Muscle layer of duodenum (tissue), 2 donors: ENCODE data around the gene ADIRF.
A peak's percentile ranks its signal among the peaks of the same experiment; 100 is the strongest.
"Not testable (repeated sequence)": the region's sequence is repeated elsewhere in the genome, so short reads cannot be mapped to it uniquely, and the experiment has no call there.

Source experiments
- H3K27ac ChIP-seq: one replicate; pipeline ENCODE4 v1.7.0; 2013; ENCODE audit warnings: mild to moderate bottlenecking, low read length
- H3K27me3 ChIP-seq: one replicate; pipeline ENCODE4 v1.7.0; 2013; ENCODE audit warnings: low read depth, mild to moderate bottlenecking, control low read depth, low read length
- H3K36me3 ChIP-seq, 2 donors: one replicate each; pipeline ENCODE4 v1.7.0; 2013; ENCODE audit warnings: low read length in 2 of 2, control low read depth in 1 of 2, mild to moderate bottlenecking in 1 of 2; ENCODE audit not compliant: insufficient read depth in 2 of 2, control insufficient read depth in 1 of 2
- H3K4me1 ChIP-seq, 2 donors: one replicate each; pipeline ENCODE4 v1.7.0; 2013; ENCODE audit warnings: low read length in 2 of 2, mild to moderate bottlenecking in 2 of 2, control low read depth in 1 of 2, moderate library complexity in 1 of 2; ENCODE audit not compliant: insufficient read depth in 2 of 2, control insufficient read depth in 1 of 2
- H3K4me3 ChIP-seq, 2 donors: one replicate each; pipeline ENCODE4 v1.7.0; 2013; ENCODE audit warnings: low read length in 2 of 2, low read depth in 1 of 2, mild to moderate bottlenecking in 1 of 2
- H3K9me3 ChIP-seq, 2 donors: one replicate each; pipeline ENCODE4 v1.7.0; 2013; ENCODE audit warnings: low read length in 2 of 2, control low read depth in 1 of 2, mild to moderate bottlenecking in 1 of 2; ENCODE audit not compliant: control insufficient read depth in 1 of 2
- donor health status: healthy.

The ADIRF gene

GRCh38 chr10:86972613-86973380 lies 4.5 kb downstream of the ADIRF start:
- Histone ChIP-seq H3K36me3 (peaks cover 0 to 6% of the 10 kb centered on the region in 2 donors), H3K27me3 (no peaks in the 10 kb centered on the region), H3K9me3 (no peaks in the 10 kb centered on the region), H3K4me3 (no peak overlapping the region), H3K4me1 (peaks cover 8 to 33% of the 10 kb centered on the region in 2 donors), H3K27ac (no peak overlapping the region)

DNA sequence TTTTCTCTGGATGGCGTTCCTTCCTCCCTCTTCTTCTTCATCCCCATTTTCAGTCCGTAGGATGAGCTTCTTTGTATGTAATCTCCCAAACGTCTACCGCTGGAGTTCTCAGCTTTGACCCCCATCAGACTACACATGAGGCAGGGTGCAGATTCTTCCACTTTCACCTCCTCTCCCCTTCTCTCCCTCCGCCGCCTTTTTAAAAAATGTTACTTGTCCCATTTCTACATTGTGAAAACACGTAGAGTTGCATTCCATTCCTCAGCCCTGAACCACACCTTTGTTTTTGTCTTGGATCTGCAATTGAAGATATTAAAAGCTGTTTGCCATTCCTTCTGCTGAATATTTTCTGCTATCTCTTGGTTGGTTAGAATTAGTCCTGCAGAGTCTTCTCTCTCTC lies 6.2 kb downstream of the ADIRF start:
- Histone ChIP-seq H3K9me3 (no peaks in the 10 kb centered on the region), H3K4me3 (no peak overlapping the region), H3K4me1 (peaks cover 5 to 21% of the 10 kb centered on the region in 2 donors), H3K27me3 (no peaks in the 10 kb centered on the region), H3K36me3 (peaks cover 0 to 6% of the 10 kb centered on the region in 2 donors), H3K27ac (no peak overlapping the region)

DNA sequence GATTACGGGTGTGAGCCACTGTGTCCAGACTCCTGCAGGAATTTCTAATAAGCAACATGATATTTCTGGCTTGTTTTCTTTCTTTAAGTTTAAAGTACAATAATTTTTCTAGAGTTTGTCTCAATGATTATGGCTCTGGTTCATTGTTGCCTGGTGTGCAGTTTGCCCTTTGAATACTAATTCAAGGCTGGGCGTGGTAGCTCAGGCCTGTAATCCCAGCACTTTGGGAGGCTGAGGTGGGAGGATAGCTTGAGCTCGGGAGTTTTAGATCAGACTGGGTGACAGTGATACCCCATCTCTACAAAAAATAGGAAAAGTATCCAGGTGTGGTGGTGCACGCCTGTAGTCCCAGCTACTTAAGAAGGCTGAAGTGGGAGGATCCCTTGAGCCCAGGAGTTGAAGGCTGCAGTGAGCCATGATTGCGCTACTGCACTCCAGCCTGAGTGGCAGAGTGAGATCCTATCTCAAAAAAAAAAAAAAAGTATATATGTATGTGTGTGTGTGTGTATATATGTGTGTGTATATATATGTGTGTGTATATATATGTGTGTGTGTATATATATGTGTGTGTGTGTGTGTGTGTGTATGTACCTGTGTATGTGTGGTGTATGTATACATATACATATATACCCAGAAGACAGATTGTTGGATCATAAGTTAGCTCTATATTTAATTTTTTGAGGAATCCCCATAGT lies 8.2 kb downstream of the ADIRF start:
- H3K4me1 ChIP-seq = peaks cover 6 to 20% of the 10 kb centered on the region in 2 donors
- no peaks in the 10 kb centered on the region for H3K27me3 ChIP-seq
- H3K36me3 ChIP-seq = no peaks in the 10 kb centered on the region
- H3K4me3 ChIP-seq = no peak overlapping the region
- H3K27ac ChIP-seq = no peak overlapping the region
- H3K9me3 ChIP-seq = no peaks in the 10 kb centered on the region

- peaks cover 6 to 14% of the 10 kb centered on the region in 2 donors for H3K4me1 ChIP-seq
- H3K27ac ChIP-seq, H3K27me3 ChIP-seq, H3K9me3 ChIP-seq, H3K4me3 ChIP-seq, H3K36me3 ChIP-seq: not testable (repeated sequence)
These were observed 10.2 kb downstream of the ADIRF start for GRCh38 chr10:86978457-86978856.

DNA sequence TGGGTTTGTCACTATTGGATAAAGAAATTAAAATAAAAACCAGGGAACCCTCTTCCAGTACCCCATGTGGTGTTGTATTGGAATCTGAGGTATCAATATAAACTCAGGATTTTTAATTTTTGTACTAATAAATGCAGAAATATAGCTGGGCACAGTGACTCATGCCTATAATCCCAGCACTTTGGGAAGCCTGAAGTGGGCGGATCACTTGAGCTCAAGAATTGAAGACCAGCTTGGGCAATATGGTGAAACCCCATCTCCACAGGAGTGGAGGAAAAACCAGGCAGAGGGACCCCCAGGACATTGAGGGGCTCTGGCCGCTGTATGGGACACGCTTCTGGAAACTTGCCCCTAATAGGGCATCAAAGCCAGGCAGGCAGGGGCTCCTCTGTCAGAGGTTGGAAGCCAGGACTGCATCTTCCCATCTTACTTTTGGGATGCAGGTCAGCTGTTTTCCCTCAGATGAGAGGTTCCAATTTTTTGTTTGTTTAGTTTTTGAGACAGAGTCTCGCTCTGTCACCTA lies 11.1 kb downstream of the ADIRF start:
- H3K27ac ChIP-seq = no peak overlapping the region
- H3K4me1 ChIP-seq = peaks cover 6 to 14% of the 10 kb centered on the region in 2 donors
- no peaks in the 10 kb centered on the region for H3K36me3 ChIP-seq
- H3K27me3 ChIP-seq = no peaks in the 10 kb centered on the region
- no peak overlapping the region for H3K4me3 ChIP-seq
- no peaks in the 10 kb centered on the region for H3K9me3 ChIP-seq

- no peaks in the 10 kb centered on the region for H3K36me3 ChIP-seq
- no peaks in the 10 kb centered on the region for H3K27me3 ChIP-seq
- peak overlapping the region in 1 of 2 donors; percentile 1 for H3K4me3 ChIP-seq
- no peak overlapping the region for H3K27ac ChIP-seq
- peaks cover 6 to 14% of the 10 kb centered on the region in 2 donors for H3K4me1 ChIP-seq
- no peaks in the 10 kb centered on the region for H3K9me3 ChIP-seq
These were observed 11.7 kb downstream of the ADIRF start for GRCh38 chr10:86979977-86980448.

DNA sequence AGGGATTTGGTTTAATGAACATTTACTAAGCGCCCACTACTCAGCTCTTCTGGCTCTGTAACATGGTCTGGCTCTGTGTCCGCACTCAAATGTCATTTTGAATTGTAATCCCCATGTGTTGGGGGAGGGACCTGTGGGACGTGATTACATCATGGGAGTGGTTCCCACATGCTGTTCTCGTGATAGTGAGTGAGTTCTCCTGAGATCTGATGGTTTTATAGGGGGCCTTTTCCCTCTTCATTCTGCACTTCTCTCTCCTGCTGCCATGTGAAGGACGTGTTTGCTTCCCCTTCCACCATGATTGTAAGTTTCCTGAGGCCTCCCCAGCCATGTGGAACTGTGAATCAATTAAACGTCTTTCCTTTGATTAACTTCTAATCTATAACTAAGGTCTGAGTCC lies 12.7 kb downstream of the ADIRF start:
- not testable (repeated sequence) for H3K27me3 ChIP-seq, H3K4me3 ChIP-seq, H3K27ac ChIP-seq, H3K36me3 ChIP-seq, H3K9me3 ChIP-seq
- H3K4me1 ChIP-seq = peaks cover 6 to 14% of the 10 kb centered on the region in 2 donors

DNA sequence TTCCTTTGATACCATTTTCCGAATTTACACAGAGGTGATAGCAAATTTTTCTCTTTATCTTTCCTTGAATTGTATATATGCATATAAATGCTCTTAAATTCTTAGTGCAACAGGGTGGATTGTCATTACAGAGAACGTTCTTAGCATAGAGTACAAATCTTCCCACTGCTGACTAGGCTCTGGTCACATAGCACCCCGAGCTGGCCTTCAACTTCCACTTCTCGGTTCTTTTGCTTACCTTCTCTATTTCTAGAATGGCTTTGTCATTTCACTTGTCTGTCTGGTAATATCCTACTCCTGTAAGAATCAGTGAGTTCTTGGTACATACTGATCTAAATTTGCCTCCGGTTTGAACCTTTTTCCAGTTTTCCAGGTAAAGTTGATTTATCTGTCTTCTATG lies 13.4 kb downstream of the ADIRF start:
- H3K4me1 ChIP-seq = peaks cover 6 to 14% of the 10 kb centered on the region in 2 donors
- H3K4me3 ChIP-seq = no peak overlapping the region
- H3K9me3 ChIP-seq = no peaks in the 10 kb centered on the region
- H3K27me3 ChIP-seq = no peaks in the 10 kb centered on the region
- H3K27ac ChIP-seq = no peak overlapping the region
- no peaks in the 10 kb centered on the region for H3K36me3 ChIP-seq

DNA sequence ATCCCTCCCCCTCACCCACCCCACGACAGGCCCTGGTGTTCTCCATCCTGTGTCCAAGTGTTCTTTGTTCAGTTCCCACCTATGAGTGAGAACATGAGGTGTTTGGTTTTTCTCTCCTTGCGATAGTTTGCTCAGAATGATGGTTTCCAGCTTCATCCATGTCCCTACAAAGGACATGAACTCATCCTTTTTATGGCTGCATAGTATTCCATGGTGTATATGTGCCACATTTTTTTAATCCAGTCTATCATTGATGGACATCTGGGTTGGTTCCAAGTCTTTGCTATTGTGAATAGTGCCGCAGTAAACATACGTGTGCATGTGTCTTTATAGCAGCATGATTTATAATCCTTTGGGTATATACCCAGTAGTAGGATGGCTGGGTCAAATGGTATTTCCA lies 16.2 kb downstream of the ADIRF start:
- H3K27me3 ChIP-seq, H3K4me3 ChIP-seq, H3K9me3 ChIP-seq, H3K36me3 ChIP-seq, H3K27ac ChIP-seq: not testable (repeated sequence)
- H3K4me1 ChIP-seq = peaks cover 3 to 12% of the 10 kb centered on the region in 2 donors

GRCh38 chr10:86988520-86988919 lies 20.2 kb downstream of the ADIRF start:
- no peaks in the 10 kb centered on the region for H3K36me3 ChIP-seq
- no peak overlapping the region for H3K27ac ChIP-seq
- no peaks in the 10 kb centered on the region for H3K9me3 ChIP-seq
- H3K27me3 ChIP-seq = no peaks in the 10 kb centered on the region
- no peaks in the 10 kb centered on the region for H3K4me1 ChIP-seq
- H3K4me3 ChIP-seq = no peak overlapping the region

DNA sequence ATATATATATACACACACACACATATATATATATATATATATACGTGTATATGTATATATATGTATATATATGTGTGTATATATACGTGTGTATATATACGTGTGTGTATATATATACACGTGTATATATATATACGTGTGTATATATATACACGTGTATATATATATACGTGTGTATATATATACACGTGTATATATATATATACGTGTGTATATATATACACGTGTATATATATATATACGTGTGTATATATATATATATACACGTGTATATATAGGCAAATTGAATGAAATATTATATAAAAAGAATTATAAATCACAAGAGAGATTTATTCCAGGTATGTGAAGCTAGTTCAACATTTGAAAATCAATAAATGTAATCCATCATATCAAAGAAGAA lies 23.1 kb downstream of the ADIRF start:
- H3K27me3 ChIP-seq, H3K36me3 ChIP-seq, H3K4me3 ChIP-seq, H3K9me3 ChIP-seq, H3K27ac ChIP-seq, H3K4me1 ChIP-seq: not testable (repeated sequence)
